ENCODE results near the gene FADS2. TPM values are rescaled to one million over a fixed set of nuclear protein-coding genes. Genes with fewer than 3 reads are reported as not detected.
A peak's percentile ranks its signal among the peaks of the same experiment; 100 is the strongest.

The FADS2 gene
- total and polyA plus RNA-seq, 9 of the 15 experiments (the other 6 are each of a cell fraction or from before 2014, with no cell fraction given): 2.9 to 42.8 (median 16.2) TPM

DNA sequence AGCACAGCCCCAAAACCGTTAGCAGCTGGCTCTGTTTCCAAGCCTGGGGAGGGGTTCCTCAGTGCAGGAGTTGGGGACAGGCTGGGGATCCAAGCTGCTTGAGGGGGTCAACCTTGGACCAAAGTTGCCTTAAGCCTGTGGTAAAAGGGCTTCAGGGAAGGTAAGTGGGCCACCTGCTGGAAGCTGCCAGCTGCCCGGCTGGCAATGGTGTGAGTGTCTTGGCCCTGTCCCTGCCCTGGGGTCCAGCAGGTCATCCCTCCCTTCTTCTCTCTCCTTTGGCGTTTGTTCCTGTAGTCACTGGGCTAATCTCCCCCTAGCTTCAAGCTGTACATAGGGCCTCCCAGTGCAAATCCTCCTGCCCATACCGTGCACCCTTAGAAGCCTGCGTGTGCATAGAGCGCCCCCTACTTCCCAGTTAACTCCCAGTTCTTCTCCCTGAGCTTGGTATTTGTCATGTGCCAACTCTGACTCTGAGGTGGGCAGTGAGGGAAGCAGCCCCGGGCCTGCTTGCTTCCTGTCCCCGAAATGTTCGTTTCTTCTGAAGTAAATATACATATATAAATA lies 40.1 kb upstream of the FADS2 start (continued):
- no peak for TF ChIP-seq MGA (IDR thresholded peaks at IDR 0.05)
- TF ChIP-seq TCF15 (CRISPR knock-in tag; IDR thresholded peaks at IDR 0.05): no peak
- no peak for TF ChIP-seq ILK (tag; IDR thresholded peaks at IDR 0.05; ENCODE audit: borderline replicate concordance, low read depth)
- no peak for TF ChIP-seq ZMIZ1 (IDR thresholded peaks at IDR 0.05; ENCODE audit: low read depth in 2 of 2, low read length in 2 of 2)
- TF ChIP-seq CTCF (IDR thresholded peaks at IDR 0.05 in 2 of 3, conservative IDR thresholded peaks at IDR 0.05 in 1 of 3; ENCODE audit: insufficient read depth in 2 of 3, low read depth in 1 of 3, low read length in 3 of 3): peak; percentile 75 to 87 (median 77)
- TF ChIP-seq KLF10 (CRISPR knock-in tag; IDR thresholded peaks at IDR 0.05): no peak
- no peak for TF ChIP-seq ZNF76 (CRISPR knock-in tag; IDR thresholded peaks at IDR 0.05; ENCODE audit: borderline replicate concordance)
- no peak for TF ChIP-seq SMAD2 (IDR thresholded peaks at IDR 0.05; ENCODE audit: low read depth, low read length)
- TF ChIP-seq CHD1 (IDR thresholded peaks at IDR 0.05; ENCODE audit: low read length): no peak
- TF ChIP-seq ZSCAN29 (IDR thresholded peaks at IDR 0.05): no peak
